ENCODE data around the gene SSTR4. TPM values are rescaled to one million over a fixed set of nuclear protein-coding genes. Genes with fewer than 3 reads are reported as not detected.
A peak's percentile ranks its signal among the peaks of the same experiment; 100 is the strongest.
"Not testable (repeated sequence)": the region's sequence is repeated elsewhere in the genome, so short reads cannot be mapped to it uniquely, and the experiment has no call there.

Gene SSTR4
- total RNA-seq, 1 donor from 2014 or later = not detected

GRCh38 chr20:23013429-23013828 lies 21.7 kb upstream of the SSTR4 start:
- ATAC-seq (ENCODE audit: poor library complexity) = peak; percentile 69
- no peak for DNase-seq
- intact Hi-C loops (cut with DNase I) = no loop called here

- intact Hi-C loops (cut with DNase I) = no loop called here
- ATAC-seq (ENCODE audit: poor library complexity) (no peak), DNase-seq (no peak)
Observed at GRCh38 chr20:23017516-23017915, 17.6 kb upstream of the SSTR4 start.

GRCh38 chr20:23018432-23018831 lies 16.7 kb upstream of the SSTR4 start:
- intact Hi-C loops (cut with DNase I) = no loop called here
- ATAC-seq (ENCODE audit: poor library complexity) (no peak), DNase-seq (no peak)

- no peak for DNase-seq
- ATAC-seq (ENCODE audit: poor library complexity) = no peak
- intact Hi-C loops (cut with DNase I) = no loop called here
Observed at GRCh38 chr20:23018941-23019340, 16.2 kb upstream of the SSTR4 start.

- DNase-seq (no peak), ATAC-seq (ENCODE audit: poor library complexity) (no peak)
- intact Hi-C loops (cut with DNase I) = no loop called here
Observed at GRCh38 chr20:23019403-23019802, 15.7 kb upstream of the SSTR4 start.

- intact Hi-C loops (cut with DNase I) = no loop called here
- DNase-seq (no peak), ATAC-seq (ENCODE audit: poor library complexity) (no peak)
Observed at GRCh38 chr20:23020230-23021018, 14.7 kb upstream of the SSTR4 start.

GRCh38 chr20:23021541-23021940 lies 13.6 kb upstream of the SSTR4 start:
- ATAC-seq (ENCODE audit: poor library complexity) (no peak), DNase-seq (no peak)
- intact Hi-C loops (cut with DNase I) = no loop called here

- DNase-seq (no peak), ATAC-seq (ENCODE audit: poor library complexity) (no peak)
- intact Hi-C loops (cut with DNase I) = no loop called here
Observed at GRCh38 chr20:23021951-23022350, 13.2 kb upstream of the SSTR4 start.

GRCh38 chr20:23022849-23023248 lies 12.3 kb upstream of the SSTR4 start:
- ATAC-seq (ENCODE audit: poor library complexity) (no peak), DNase-seq (no peak)
- intact Hi-C loops (cut with DNase I) = no loop called here

- ATAC-seq (ENCODE audit: poor library complexity) (no peak), DNase-seq (no peak)
- intact Hi-C loops (cut with DNase I) = no loop called here
Observed at GRCh38 chr20:23023621-23024177, 11.4 kb upstream of the SSTR4 start.

GRCh38 chr20:23024701-23025100 lies 10.4 kb upstream of the SSTR4 start:
- no peak for DNase-seq
- no peak for ATAC-seq (ENCODE audit: poor library complexity)
- intact Hi-C loops (cut with DNase I) = no loop called here

- ATAC-seq (ENCODE audit: poor library complexity); intact Hi-C loops (cut with DNase I): not testable (repeated sequence)
- peak; percentile 49 for DNase-seq
Observed at GRCh38 chr20:23025503-23025902, 9.6 kb upstream of the SSTR4 start.

- DNase-seq = peak; percentile 55
Observed at GRCh38 chr20:23027721-23028120, 7.4 kb upstream of the SSTR4 start.

GRCh38 chr20:23028392-23028791 lies 6.7 kb upstream of the SSTR4 start:
- no peak for DNase-seq
- intact Hi-C loops (cut with DNase I) = no loop called here
- no peak for ATAC-seq (ENCODE audit: poor library complexity)

More at GRCh38 chr20:23027721-23028120, 7.4 kb upstream of the SSTR4 start:
- intact Hi-C loops (cut with DNase I) = no loop called here
- ATAC-seq (ENCODE audit: poor library complexity) = no peak

GRCh38 chr20:23029324-23029723 lies 5.8 kb upstream of the SSTR4 start:
- ATAC-seq (ENCODE audit: poor library complexity) (no peak), DNase-seq (no peak)
- intact Hi-C loops (cut with DNase I) = no loop called here

- intact Hi-C loops (cut with DNase I) = no loop called here
- DNase-seq (no peak), ATAC-seq (ENCODE audit: poor library complexity) (no peak)
Observed at GRCh38 chr20:23031346-23031745, 3.8 kb upstream of the SSTR4 start.

- ATAC-seq (ENCODE audit: poor library complexity) (peak; percentile 92), DNase-seq (no peak)
- intact Hi-C loops (cut with DNase I) = no loop called here
Observed at GRCh38 chr20:23032056-23032749, 2.9 kb upstream of the SSTR4 start.

- intact Hi-C loops (cut with DNase I) = no loop called here
Observed at GRCh38 chr20:23032750-23033078, 2.4 kb upstream of the SSTR4 start.

GRCh38 chr20:23033918-23034317 lies 1.2 kb upstream of the SSTR4 start:
- DNase-seq = no peak

More at GRCh38 chr20:23032750-23033078, 2.4 kb upstream of the SSTR4 start:
- DNase-seq (no peak), ATAC-seq (ENCODE audit: poor library complexity) (no peak)

GRCh38 chr20:23035731-23036130 lies 619 bp downstream of the SSTR4 start:
- intact Hi-C loops (cut with DNase I) = no loop called here

More at GRCh38 chr20:23033918-23034317, 1.2 kb upstream of the SSTR4 start:
- intact Hi-C loops (cut with DNase I) = no loop called here
- no peak for ATAC-seq (ENCODE audit: poor library complexity)

More at GRCh38 chr20:23035731-23036130, 619 bp downstream of the SSTR4 start:
- ATAC-seq (ENCODE audit: poor library complexity) = no peak
- no peak for DNase-seq
